ENCODE data around the gene LZTFL1.

The LZTFL1 gene

DNA sequence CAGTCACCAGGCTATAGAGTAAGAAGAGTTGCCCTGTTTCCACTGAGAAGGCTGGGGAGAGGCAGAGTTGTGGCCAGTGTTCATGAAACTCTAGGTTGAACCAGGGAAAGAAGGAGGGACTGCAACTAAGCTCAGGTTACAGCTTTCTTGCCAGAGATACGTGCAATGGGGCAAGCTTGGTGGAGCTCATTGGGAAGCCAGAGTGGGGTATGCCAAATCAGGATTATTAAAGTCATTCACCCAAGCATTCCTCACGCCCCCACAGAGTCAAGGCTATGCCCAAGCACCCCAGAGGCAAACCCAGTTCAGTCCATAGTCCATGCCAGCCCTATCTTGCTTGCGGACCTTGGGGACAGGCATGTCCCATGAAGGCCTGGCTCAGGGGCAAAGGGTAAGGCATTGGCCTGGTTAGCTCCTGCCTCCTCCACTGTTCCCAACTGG, 63.1 kb downstream of the LZTFL1 start:
- TF ChIP-seq, protein P1, sequence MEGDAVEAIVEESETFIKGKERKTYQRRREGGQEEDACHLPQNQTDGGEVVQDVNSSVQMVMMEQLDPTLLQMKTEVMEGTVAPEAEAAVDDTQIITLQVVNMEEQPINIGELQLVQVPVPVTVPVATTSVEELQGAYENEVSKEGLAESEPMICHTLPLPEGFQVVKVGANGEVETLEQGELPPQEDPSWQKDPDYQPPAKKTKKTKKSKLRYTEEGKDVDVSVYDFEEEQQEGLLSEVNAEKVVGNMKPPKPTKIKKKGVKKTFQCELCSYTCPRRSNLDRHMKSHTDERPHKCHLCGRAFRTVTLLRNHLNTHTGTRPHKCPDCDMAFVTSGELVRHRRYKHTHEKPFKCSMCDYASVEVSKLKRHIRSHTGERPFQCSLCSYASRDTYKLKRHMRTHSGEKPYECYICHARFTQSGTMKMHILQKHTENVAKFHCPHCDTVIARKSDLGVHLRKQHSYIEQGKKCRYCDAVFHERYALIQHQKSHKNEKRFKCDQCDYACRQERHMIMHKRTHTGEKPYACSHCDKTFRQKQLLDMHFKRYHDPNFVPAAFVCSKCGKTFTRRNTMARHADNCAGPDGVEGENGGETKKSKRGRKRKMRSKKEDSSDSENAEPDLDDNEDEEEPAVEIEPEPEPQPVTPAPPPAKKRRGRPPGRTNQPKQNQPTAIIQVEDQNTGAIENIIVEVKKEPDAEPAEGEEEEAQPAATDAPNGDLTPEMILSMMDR (IDR thresholded peaks at IDR 0.05; ENCODE audit: extremely low read depth, insufficient read depth, missing control alignments): no peak
- no peak for DNase-seq (ENCODE audit: low spot score)
- in situ Hi-C loops (cut with MboI; ENCODE audit: low pct_unique_long_range_greater_than_20kb, low sequenced_read_pairs, unreplicated experiment): no loop called here

DNA sequence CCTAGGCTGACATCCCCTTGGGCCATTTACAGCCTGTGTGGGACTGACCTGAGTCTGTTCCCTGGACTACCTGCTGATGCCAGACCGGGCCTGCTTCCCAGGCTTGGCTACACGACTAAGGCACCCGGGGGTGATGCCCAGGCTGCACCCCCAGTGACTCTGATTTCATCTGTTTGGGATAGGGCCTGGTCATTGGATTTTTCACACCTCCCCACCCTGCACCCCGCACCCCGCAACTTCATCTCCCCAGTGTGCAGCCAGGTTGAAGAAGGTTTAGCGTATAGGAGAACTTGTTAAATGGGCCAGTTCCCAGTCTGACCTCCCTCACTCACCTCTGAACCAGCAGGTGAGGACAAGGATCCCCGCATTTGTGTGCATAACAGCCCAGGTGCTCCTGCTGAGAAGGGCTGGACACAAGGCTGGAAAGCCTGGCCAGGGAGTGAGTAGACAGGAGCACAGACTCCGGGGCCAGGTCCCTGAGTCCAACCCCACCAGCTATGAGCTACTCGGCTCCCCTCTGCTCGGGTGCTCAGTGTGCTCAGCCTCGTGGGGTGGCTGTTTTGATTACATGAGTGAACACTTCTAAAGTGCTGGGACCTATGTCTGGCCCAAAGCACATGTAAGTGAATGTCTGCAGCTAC, 64.1 kb downstream of the LZTFL1 start:
- TF ChIP-seq, protein P1 (IDR thresholded peaks at IDR 0.05; ENCODE audit: extremely low read depth, insufficient read depth, missing control alignments): no peak
- in situ Hi-C loops (cut with MboI; ENCODE audit: low pct_unique_long_range_greater_than_20kb, low sequenced_read_pairs, unreplicated experiment): no loop called here
- no peak for DNase-seq (ENCODE audit: low spot score)

DNA sequence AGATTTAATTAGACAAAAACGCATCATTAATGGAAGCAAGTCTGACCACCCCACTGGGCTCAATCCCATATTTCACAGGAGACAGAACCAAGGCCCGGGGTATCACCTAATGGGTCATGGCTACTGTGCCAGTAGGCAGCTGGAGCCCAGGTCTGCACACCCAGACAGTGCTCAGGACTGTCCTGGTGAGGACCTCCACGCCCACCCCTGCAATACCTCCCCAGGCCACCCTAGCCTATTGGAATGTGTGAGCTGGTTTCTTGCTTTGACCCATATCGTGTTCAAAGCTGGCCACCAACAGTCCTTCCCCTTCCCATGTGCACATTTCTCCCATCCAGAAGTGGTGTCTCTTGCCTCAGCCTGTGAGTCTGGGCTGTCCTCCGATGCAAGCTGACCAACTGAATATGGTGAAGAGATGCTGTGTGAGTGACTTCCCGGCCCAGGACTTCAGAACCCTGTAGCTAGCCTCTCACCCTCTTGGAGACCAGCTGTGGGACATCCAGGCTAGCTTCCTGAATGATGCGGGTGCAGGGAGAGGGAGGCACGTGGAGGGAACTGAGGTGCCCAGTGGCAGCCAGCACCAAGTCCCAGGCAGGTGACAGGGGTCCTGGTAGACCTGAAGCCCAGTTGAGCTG, 64.7 kb downstream of the LZTFL1 start:
- DNase-seq (ENCODE audit: low spot score): no peak
- TF ChIP-seq, protein P1 (IDR thresholded peaks at IDR 0.05; ENCODE audit: extremely low read depth, insufficient read depth, missing control alignments): no peak
- in situ Hi-C loops (cut with MboI; ENCODE audit: low pct_unique_long_range_greater_than_20kb, low sequenced_read_pairs, unreplicated experiment): no loop called here

DNA sequence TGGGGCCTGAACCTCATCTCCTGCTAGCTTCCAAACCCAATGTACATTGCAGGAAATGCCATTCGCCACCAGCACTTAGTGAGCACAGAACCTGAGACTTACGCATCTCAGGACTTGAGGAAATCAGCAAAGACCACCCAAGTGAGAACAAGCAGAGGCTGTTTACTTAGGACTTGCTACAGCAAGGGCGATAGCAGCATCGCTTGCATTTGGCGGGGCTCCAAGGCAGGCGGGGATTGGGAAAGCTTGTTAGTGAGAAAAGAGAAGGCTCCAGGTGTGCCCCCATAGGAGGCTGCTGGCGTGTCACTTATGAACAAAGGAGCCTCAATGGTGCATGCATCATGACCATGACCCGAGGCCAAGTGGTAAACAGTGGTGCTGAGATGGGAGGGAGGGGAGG, 65.3 kb downstream of the LZTFL1 start:
- in situ Hi-C loops (cut with MboI; ENCODE audit: low pct_unique_long_range_greater_than_20kb, low sequenced_read_pairs, unreplicated experiment): no loop called here
- TF ChIP-seq, protein P1 (IDR thresholded peaks at IDR 0.05; ENCODE audit: extremely low read depth, insufficient read depth, missing control alignments): no peak
- no peak for DNase-seq (ENCODE audit: low spot score)

DNA sequence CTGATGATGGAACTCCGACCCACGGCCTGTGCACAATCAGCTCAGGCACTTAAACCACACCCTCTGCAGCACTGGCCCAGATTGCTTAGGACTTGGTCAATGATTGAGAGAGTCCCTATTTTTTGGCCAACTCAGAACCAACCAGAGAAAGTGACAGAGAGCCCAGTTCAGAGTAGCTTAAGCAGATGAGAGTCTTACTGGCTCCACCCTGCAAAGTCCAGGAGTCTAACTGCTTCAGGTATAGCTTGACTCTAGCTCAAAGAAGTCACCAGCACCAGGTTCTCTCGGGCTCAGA, 65.7 kb downstream of the LZTFL1 start:
- in situ Hi-C loops (cut with MboI; ENCODE audit: low pct_unique_long_range_greater_than_20kb, low sequenced_read_pairs, unreplicated experiment): no loop called here
- TF ChIP-seq, protein P1 (IDR thresholded peaks at IDR 0.05; ENCODE audit: extremely low read depth, insufficient read depth, missing control alignments): no peak
- DNase-seq (ENCODE audit: low spot score): no peak

DNA sequence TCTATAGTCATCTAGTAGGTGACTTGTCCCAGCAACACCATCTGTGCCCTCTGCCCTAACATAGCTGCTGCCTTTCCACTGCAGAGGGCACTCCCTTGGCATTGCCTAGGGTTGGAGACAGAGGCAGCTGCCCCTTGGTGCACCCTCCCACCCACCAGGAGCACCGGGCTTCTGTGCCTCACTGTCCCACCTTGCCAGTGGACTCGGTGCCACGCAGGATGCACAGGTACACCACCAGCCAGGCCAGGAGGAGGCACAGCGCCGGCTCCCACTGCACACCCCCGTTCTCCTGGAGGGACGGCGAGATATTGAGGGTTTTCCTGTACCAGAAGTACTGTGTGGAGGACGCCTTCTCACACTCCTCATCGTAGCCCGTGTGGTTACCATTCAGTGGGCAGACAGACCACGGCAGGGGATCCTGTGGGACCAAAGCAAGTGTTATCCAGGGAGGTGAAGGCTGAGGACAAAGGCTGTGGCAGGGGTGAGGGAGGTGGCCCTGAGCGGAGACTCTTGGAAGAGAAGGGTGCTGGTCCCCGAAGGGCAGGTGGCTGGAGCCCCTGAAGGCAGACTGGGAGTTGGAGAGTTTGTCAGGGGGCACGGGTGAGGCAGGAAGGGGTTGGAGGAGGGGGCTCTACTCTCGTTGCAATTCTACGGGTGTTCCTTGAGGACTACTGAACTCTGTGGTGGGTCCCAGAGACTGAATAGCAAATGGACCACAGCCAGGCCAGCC, 66.2 kb downstream of the LZTFL1 start:
- in situ Hi-C loops (cut with MboI; ENCODE audit: low pct_unique_long_range_greater_than_20kb, low sequenced_read_pairs, unreplicated experiment): no loop called here
- TF ChIP-seq, protein P1 (IDR thresholded peaks at IDR 0.05; ENCODE audit: extremely low read depth, insufficient read depth, missing control alignments): no peak
- DNase-seq (ENCODE audit: low spot score): no peak

Data from GM13977 (cell line).